H1 (cell line): ENCODE data around the gene CFAP161. TPM values are rescaled to one million over a fixed set of nuclear protein-coding genes. Genes with fewer than 3 reads are reported as not detected.
A peak's percentile ranks its signal among the peaks of the same experiment; 100 is the strongest.

ENCODE experiments used
- CTCF ChIA-PET: fragments of 300-600 bp; sonication (Branson Sonifier 250); formaldehyde crosslinking; loops from one replicate; lab custom pipeline; 2021; ENCODE audit not compliant: partially characterized antibody; lab: Charles Lee
- POLR2A ChIA-PET: fragments of 300-600 bp; sonication (Branson Sonifier 250); formaldehyde crosslinking; loops from one replicate; lab custom pipeline; 2021; ENCODE audit warnings: inconsistent platforms; ENCODE audit not compliant: partially characterized antibody; lab: Charles Lee
- DNase-seq, 2 experiments: peaks; one replicate each; pipeline versions ENCODE4 v3.0.0 to v3.0.0-alpha.2; 2010 to 2022; ENCODE audit warnings: low spot score in 2 of 2, low read depth in 1 of 2, mixed read lengths in 1 of 2
- FAIRE-seq: peaks from 2 replicates; lab custom pipeline; 2011; peaks lifted over from hg19 to GRCh38; lab: Jason Lieb, UNC
- H2AFZ ChIP-seq: 2 replicates; pipeline ENCODE4 v1.8.1; 2012; ENCODE audit warnings: low read length, inconsistent platforms
- H2AK5ac ChIP-seq: 2 replicates; pipeline ENCODE4 v1.6.1; 2013; ENCODE audit warnings: low read depth, low read length
- H2BK120ac ChIP-seq: replicated peaks from 2 replicates; pipeline ENCODE3; 2013; ENCODE audit warnings: low read depth, low read length, inconsistent platforms
- H2BK12ac ChIP-seq: 2 replicates; pipeline ENCODE4 v1.6.1; 2013; ENCODE audit warnings: low read depth, low read length
- H2BK15ac ChIP-seq: 2 replicates; pipeline ENCODE4 v1.6.1; 2013; ENCODE audit warnings: low read length
- H2BK20ac ChIP-seq: 2 replicates; pipeline ENCODE4 v1.6.1; 2013; ENCODE audit warnings: low read length
- H2BK5ac ChIP-seq: 2 replicates; pipeline ENCODE4 v1.6.1; 2013; ENCODE audit warnings: low read depth, low read length
- H3K14ac ChIP-seq: 2 replicates; pipeline ENCODE4 v1.6.1; 2013; ENCODE audit warnings: inconsistent platforms; ENCODE audit not compliant: insufficient read length
- H3K18ac ChIP-seq: 2 replicates; pipeline ENCODE4 v1.6.1; 2013; ENCODE audit warnings: low read length; ENCODE audit errors: extremely low read depth
- H3K23ac ChIP-seq: 2 replicates; pipeline ENCODE4 v1.6.1; 2013; ENCODE audit warnings: inconsistent platforms; ENCODE audit not compliant: insufficient read length
- H3K23me2 ChIP-seq: 2 replicates; pipeline ENCODE4 v1.6.1; 2013; ENCODE audit warnings: low read depth, low read length
- H3K27ac ChIP-seq: 2 replicates; pipeline ENCODE4 v1.6.1; 2011; ENCODE audit warnings: low read depth, low read length, inconsistent platforms
- H3K27me3 ChIP-seq, 4 experiments: replicated peaks in 1 of 4; 1 replicate in 1 of 4; 2 replicates in 3 of 4; pipeline versions ENCODE4 v1.6.1 to v1.8.1; 2011 to 2013; ENCODE audit warnings: low read length in 3 of 4, mild to moderate bottlenecking in 3 of 4, inconsistent platforms in 2 of 4, mixed read lengths in 2 of 4, moderate library complexity in 1 of 4; ENCODE audit not compliant: control insufficient read depth in 3 of 4, insufficient read depth in 3 of 4; ENCODE audit errors: extremely low read depth in 1 of 4
- H3K36me3 ChIP-seq, 4 experiments: 2 replicates each; pipeline versions ENCODE4 v1.6.1 to v1.8.1; 2011 to 2013; ENCODE audit warnings: mild to moderate bottlenecking in 4 of 4, low read length in 3 of 4, moderate library complexity in 2 of 4, control low read depth in 1 of 4, inconsistent platforms in 1 of 4; ENCODE audit not compliant: insufficient read depth in 4 of 4, control insufficient read depth in 2 of 4
- H3K4ac ChIP-seq: replicated peaks from 2 replicates; pipeline ENCODE3; 2013; ENCODE audit warnings: low read length, low read depth, mixed read lengths, inconsistent platforms; ENCODE audit not compliant: insufficient read length
- H3K4me1 ChIP-seq, 4 experiments: replicated peaks in 1 of 4; 1 replicate in 1 of 4; 2 replicates in 3 of 4; pipeline versions ENCODE4 v1.6.1 to v1.8.1; 2011 to 2013; ENCODE audit warnings: low read length in 3 of 4, inconsistent platforms in 2 of 4, mixed read lengths in 1 of 4; ENCODE audit not compliant: insufficient read depth in 4 of 4, control insufficient read depth in 3 of 4
- H3K4me2 ChIP-seq, 2 experiments: 2 replicates each; pipeline versions ENCODE4 v1.6.1 to v1.8.1; 2011 to 2013; ENCODE audit warnings: low read depth in 2 of 2, low read length in 2 of 2, control low read depth in 1 of 2, inconsistent platforms in 1 of 2, mild to moderate bottlenecking in 1 of 2; ENCODE audit not compliant: insufficient read depth in 1 of 2
- H3K4me3 ChIP-seq, 4 experiments: fragments of 200-600, 300-600 bp in 1 of 4; sonication (generic), shearing (Covaris generic), sonication (Bioruptor Twin) in 1 of 4; 2 replicates each; pipeline versions ENCODE4 v1.5.1 to v1.8.1; 2011 to 2016; ENCODE audit warnings: low read length in 4 of 4, low read depth in 3 of 4, control low read depth in 2 of 4, inconsistent platforms in 2 of 4, mild to moderate bottlenecking in 2 of 4, mixed read lengths in 1 of 4, moderate library complexity in 1 of 4; ENCODE audit not compliant: insufficient read depth in 2 of 4; ENCODE audit errors: extremely low read depth in 1 of 4
- H3K56ac ChIP-seq: replicated peaks from 2 replicates; pipeline ENCODE3; 2013; ENCODE audit warnings: low read depth, mild to moderate bottlenecking, mixed read lengths, low read length, inconsistent platforms; ENCODE audit not compliant: insufficient read length
- H3K79me1 ChIP-seq: 2 replicates; pipeline ENCODE4 v1.6.1; 2013; ENCODE audit warnings: low read depth, low read length, control low read depth
- H3K79me2 ChIP-seq, 2 experiments: 2 replicates each; pipeline versions ENCODE4 v1.6.1 to v1.8.1; 2012 to 2013; ENCODE audit warnings: low read length in 2 of 2, mild to moderate bottlenecking in 2 of 2, inconsistent platforms in 1 of 2; ENCODE audit not compliant: insufficient read depth in 2 of 2, control insufficient read depth in 1 of 2
- H3K9ac ChIP-seq, 4 experiments: replicated peaks in 1 of 4; 1 replicate in 1 of 4; 2 replicates in 3 of 4; pipeline versions ENCODE4 v1.6.1 to v1.8.1; 2011 to 2013; ENCODE audit warnings: low read depth in 3 of 4, low read length in 3 of 4, control low read depth in 2 of 4, mild to moderate bottlenecking in 2 of 4, moderate library complexity in 2 of 4, inconsistent platforms in 1 of 4; ENCODE audit errors: extremely low read depth in 1 of 4
- H3K9me3 ChIP-seq, 2 experiments: 2 replicates each; pipeline versions ENCODE4 v1.6.1 to v1.8.1; 2012 to 2013; ENCODE audit warnings: mild to moderate bottlenecking in 2 of 2, moderate library complexity in 2 of 2, control low read depth in 1 of 2, inconsistent platforms in 1 of 2, low read depth in 1 of 2, low read length in 1 of 2, mixed read lengths in 1 of 2; ENCODE audit not compliant: insufficient read depth in 2 of 2
- H4K20me1 ChIP-seq, 2 experiments: replicated peaks in 1 of 2; 2 replicates each; pipeline versions ENCODE3 to v1.8.1; 2011 to 2013; ENCODE audit warnings: inconsistent platforms in 2 of 2, low read length in 2 of 2, mild to moderate bottlenecking in 1 of 2; ENCODE audit not compliant: insufficient read depth in 2 of 2, control insufficient read depth in 1 of 2
- H4K5ac ChIP-seq: 2 replicates; pipeline ENCODE4 v1.6.1; 2013; ENCODE audit warnings: low read length, low read depth, mixed read lengths, inconsistent platforms; ENCODE audit not compliant: insufficient read length
- H4K8ac ChIP-seq: 2 replicates; pipeline ENCODE4 v1.8.0; 2013; ENCODE audit warnings: mild to moderate bottlenecking, moderate library complexity, low read length, inconsistent platforms; ENCODE audit not compliant: insufficient read depth; ENCODE audit errors: extremely low read depth
- H4K91ac ChIP-seq: replicated peaks from 2 replicates; pipeline ENCODE3; 2013; ENCODE audit warnings: low read length, mixed read lengths, inconsistent platforms; ENCODE audit not compliant: insufficient read length
- CHD1 ChIP-seq: IDR thresholded peaks from 2 replicates; pipeline ENCODE4 v1.6.1; 2012; ENCODE audit warnings: low read depth, low read length, improper control_type of control experiment
- EGR1 ChIP-seq: IDR thresholded peaks from 2 replicates; pipeline ENCODE4 v1.6.1; 2011; ENCODE audit warnings: low read depth, low read length, borderline replicate concordance
- HDAC2 ChIP-seq, 2 experiments: fragments of 300-600 bp in 1 of 2; sonication (generic) in 1 of 2; IDR thresholded peaks; 2 replicates each; pipeline ENCODE4 v1.6.1; 2011 to 2012; ENCODE audit warnings: low read depth in 2 of 2, low read length in 2 of 2, mild to moderate bottlenecking in 2 of 2, moderate library complexity in 2 of 2, borderline replicate concordance in 1 of 2, inconsistent platforms in 1 of 2
- RNF2 ChIP-seq: fragments of 200-900, 300-1000 bp; sonication (generic); IDR thresholded peaks from 2 replicates; pipeline ENCODE4 v1.7.1; 2016; ENCODE audit warnings: borderline replicate concordance, low read depth, mild to moderate bottlenecking, antibody characterized with exemption, low read length; ENCODE audit not compliant: poor library complexity, severe bottlenecking; ENCODE audit errors: missing control alignments
- SUZ12 ChIP-seq: fragments of 200-600 bp; sonication (generic); IDR thresholded peaks from 2 replicates; pipeline ENCODE4 v1.6.1; 2012; ENCODE audit warnings: mild to moderate bottlenecking, inconsistent platforms, low read length, moderate library complexity, mixed read lengths
- WGBS, 2 experiments: shearing (Covaris generic) in 1 of 2; methylation state at CpG; one replicate each; pipeline versions ENCODE4 v1.1.6 to v1.1.7; 2013 to 2015; ENCODE audit warnings: low lambda C conversion rate in 2 of 2, mixed read lengths in 2 of 2, inconsistent platforms in 1 of 2, low coverage in 1 of 2, missing lambda C conversion rate in 1 of 2; ENCODE audit not compliant: insufficient replicate concordance in 2 of 2, insufficient coverage in 1 of 2, insufficient read length in 1 of 2; ENCODE audit errors: extremely low coverage in 1 of 2, missing lambda C conversion rate in 1 of 2; 5-methylcytosine and 5-hydroxymethylcytosine counted together
- polyA plus RNA-seq, 7 experiments: library from polyadenylated mRNA; depleted of rRNA in 3 of 7; stranded (reverse) in 5 of 7; unstranded in 2 of 7; fragments of >200 nt in 5 of 7; fragments of 200-250 nt in 2 of 7; gene quantifications; 1 replicate in 5 of 7; 2 replicates in 1 of 7; 4 replicates in 1 of 7; pipeline versions ENCODE4 v1.2.1 to v1.2.3, GENCODE V29; 2011 to 2013; ENCODE audit warnings: missing spikeins in 2 of 7, mixed read lengths in 2 of 7
- total RNA-seq: library from RNA; stranded (reverse); fragmentation: NEBNext Ultra II Directional; extraction: Animal tissue kit (Norgen Biotek cat#: 25700); gene quantifications from 2 replicates; pipeline ENCODE4 v1.2.1, GENCODE V29; 2021

Gene CFAP161
- total and polyA plus RNA-seq, 2 of the 8 experiments (the other 6 are each of a cell fraction or from before 2014, with no cell fraction given) = 0.05 TPM; not detected in 1

DNA sequence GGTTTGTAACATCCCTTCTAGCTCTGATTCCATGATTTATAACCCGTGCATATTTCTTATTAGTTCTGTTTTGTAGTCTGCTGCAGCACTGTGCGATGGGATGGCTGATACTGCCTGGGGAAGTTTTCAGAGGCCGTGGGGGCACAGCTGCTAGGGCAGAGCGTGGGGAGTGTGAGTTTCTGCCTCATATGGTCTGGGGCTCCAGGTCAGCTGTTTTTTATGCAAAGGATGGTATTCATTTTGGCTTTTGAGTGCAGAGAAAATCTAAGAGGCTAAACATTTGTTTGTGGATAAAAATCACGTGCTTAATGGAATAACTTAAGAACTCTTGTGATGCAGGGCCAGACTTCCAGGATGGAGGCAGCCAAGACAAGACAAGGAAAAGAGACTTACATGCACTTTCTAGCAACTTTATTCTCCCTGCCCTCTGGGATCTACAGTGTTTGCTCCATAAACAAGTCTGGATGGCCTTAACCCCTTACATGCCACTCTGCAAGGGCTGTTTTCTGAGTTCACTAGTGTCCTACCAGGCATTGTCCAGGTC, 45.5 kb upstream of the CFAP161 start:
- FAIRE-seq (no peak), DNase-seq (peak in 1 of 2 experiments; percentile 29)
- H3K56ac ChIP-seq = no peak overlapping the region
- no peak overlapping the region for H2BK120ac ChIP-seq
- no peak overlapping the region for H3K9ac ChIP-seq
- POLR2A ChIA-PET = no interaction called here
- H2BK15ac ChIP-seq = no peak overlapping the region
- no peaks in the 10 kb centered on the region for H3K79me1 ChIP-seq
- CTCF ChIA-PET = interaction anchor here (0.9 to 1.8 kb wide), 3 partner anchors 18 to 177 kb away, joined by 4 to 5 read pairs (median 4); no protein-coding TSS in a partner anchor
- H3K18ac ChIP-seq = no peak overlapping the region
- no peak overlapping the region for H3K4me2 ChIP-seq
- no peak overlapping the region for H2BK12ac ChIP-seq
- no peak overlapping the region for H3K14ac ChIP-seq
- H4K8ac ChIP-seq = no peak overlapping the region
- no peak overlapping the region for H3K27ac ChIP-seq
- no peak overlapping the region for H2BK5ac ChIP-seq
- no peak overlapping the region for H2BK20ac ChIP-seq
- H3K4me1 ChIP-seq = no peaks in the 10 kb centered on the region
- H3K79me2 ChIP-seq = no peaks in the 10 kb centered on the region
- peaks cover 1% of the 10 kb centered on the region; the same call in 1 of the 2 replicates for H3K23me2 ChIP-seq
- no peaks in the 10 kb centered on the region for H4K20me1 ChIP-seq
- no peak overlapping the region for H3K4ac ChIP-seq
- H2AK5ac ChIP-seq = no peak overlapping the region
- H2AFZ ChIP-seq = no peak overlapping the region
- no peak overlapping the region for H4K5ac ChIP-seq
- no peak overlapping the region for H3K23ac ChIP-seq
- WGBS, 2 experiments = 85% methylated on average over 5 of the region's 5 CpGs; no CpG with 5 or more reads in 1 of the 2 experiments
- H4K91ac ChIP-seq = no peak overlapping the region
- no peaks in the 10 kb centered on the region for H3K9me3 ChIP-seq
- H3K4me3 ChIP-seq = no peak overlapping the region
- H3K36me3 ChIP-seq = no peaks in the 10 kb centered on the region
- no peaks in the 10 kb centered on the region for H3K27me3 ChIP-seq
- TF ChIP-seq HDAC2 (IDR thresholded peaks at IDR 0.05; ENCODE audit: borderline replicate concordance in 1 of 2, low read depth in 2 of 2, low read length in 2 of 2) = no peak
- no peak for TF ChIP-seq RNF2
- no peak for TF ChIP-seq CHD1
- TF ChIP-seq SUZ12 = no peak
- TF ChIP-seq EGR1 = no peak
